ENCODE data around the gene HLA-B. TPM values are rescaled to one million over a fixed set of nuclear protein-coding genes. Genes with fewer than 3 reads are reported as not detected.
"Not testable (repeated sequence)": the region's sequence is repeated elsewhere in the genome, so short reads cannot be mapped to it uniquely, and the experiment has no call there.

HLA-B gene
- total and polyA plus RNA-seq, 3 donors from 2014 or later = 425 to 943 (median 439) TPM

DNA sequence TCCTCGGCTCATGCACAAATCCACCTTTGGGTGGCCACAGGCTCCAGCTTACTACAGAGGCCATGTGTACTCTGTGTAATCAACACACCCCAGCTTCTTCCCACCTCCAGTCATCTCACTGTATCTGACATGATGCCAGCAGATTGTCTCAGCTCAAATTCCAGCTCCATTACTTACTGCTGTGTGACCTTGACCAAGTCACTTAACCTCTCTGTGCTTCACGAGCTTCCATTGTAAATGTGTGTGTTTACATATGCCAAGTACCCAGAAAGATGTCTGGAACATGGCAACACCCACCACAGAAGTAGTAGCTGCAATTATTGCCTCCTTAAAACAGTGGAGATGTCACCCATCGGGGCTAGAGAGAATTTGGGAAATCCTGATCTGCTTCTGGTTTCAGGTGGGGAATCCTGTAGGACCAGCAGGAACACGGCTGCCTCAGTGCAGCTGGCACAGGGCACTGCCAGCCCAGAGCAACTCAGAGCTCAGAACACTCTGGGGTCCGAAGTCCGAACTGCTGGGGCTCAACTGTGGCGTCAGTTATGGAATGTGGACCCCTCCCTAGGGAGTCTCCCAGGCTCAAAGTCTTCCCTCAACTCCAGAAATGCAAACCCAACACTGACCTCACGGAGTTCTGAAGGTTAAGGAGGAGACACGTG lies 21.2 kb upstream of the HLA-B start:
- no peak for TF ChIP-seq POLR2A (IDR thresholded peaks at IDR 0.05)
- no peak for TF ChIP-seq CTCF (IDR thresholded peaks at IDR 0.05)
- Histone ChIP-seq H3K27ac (no peak overlapping the region), H3K27me3 (no peaks in the 10 kb centered on the region), H3K9me3 (no peaks in the 10 kb centered on the region), H3K4me1 (no peaks in the 10 kb centered on the region), H3K4me3 (no peak overlapping the region), H3K36me3 (ENCODE audit: low read depth, missing control alignments) (no peaks in the 10 kb centered on the region)
- DNase-seq = no peak
- intact Hi-C loops (cut with DNase I; ENCODE audit: low total_unique reads) = no loop called here
- 37 to 72% methylated on average over 3 to 9 of the region's 9 CpGs for whole genome bisulfite sequencing, 2 donors

DNA sequence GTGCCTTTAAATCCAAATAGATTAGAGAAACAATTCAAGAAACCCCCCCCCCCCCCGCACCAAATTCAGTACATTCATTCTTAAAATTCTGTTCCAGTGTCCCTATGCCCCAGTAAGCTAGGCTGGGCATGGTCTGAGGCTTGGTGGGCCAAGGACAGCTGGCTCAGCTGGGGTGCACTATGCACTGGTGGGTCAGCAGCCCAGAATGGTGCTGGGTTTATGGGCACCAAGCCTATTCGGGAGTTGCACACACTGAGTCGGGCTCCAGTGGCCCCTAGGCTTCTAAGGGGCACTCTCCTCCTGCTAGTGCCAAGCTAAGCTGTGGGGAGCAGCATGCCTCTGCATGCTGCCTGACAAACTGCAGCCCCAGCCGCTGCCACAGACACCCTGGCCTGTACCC lies 20.1 kb upstream of the HLA-B start:
- Histone ChIP-seq H3K4me1 (no peaks in the 10 kb centered on the region), H3K36me3 (ENCODE audit: low read depth, missing control alignments) (no peaks in the 10 kb centered on the region), H3K4me3 (no peak overlapping the region), H3K27me3 (no peaks in the 10 kb centered on the region), H3K9me3 (no peaks in the 10 kb centered on the region), H3K27ac (no peak overlapping the region)
- 70 to 74% methylated on average over 2 to 4 of the region's 4 CpGs for WGBS, 2 donors
- intact Hi-C loops (cut with DNase I; ENCODE audit: low total_unique reads) = no loop called here
- DNase-seq = no peak
- TF ChIP-seq POLR2A (IDR thresholded peaks at IDR 0.05) = no peak
- no peak for TF ChIP-seq CTCF (IDR thresholded peaks at IDR 0.05)

- H3K36me3 ChIP-seq (ENCODE audit: low read depth, missing control alignments) = no peaks in the 10 kb centered on the region
- H3K9me3 ChIP-seq = no peaks in the 10 kb centered on the region
- H3K27me3 ChIP-seq = no peaks in the 10 kb centered on the region
- no peak overlapping the region for H3K4me3 ChIP-seq
- DNase-seq = no peak
- no peaks in the 10 kb centered on the region for H3K4me1 ChIP-seq
- no peak overlapping the region for H3K27ac ChIP-seq
- intact Hi-C loops (cut with DNase I; ENCODE audit: low total_unique reads) = no loop called here
- TF ChIP-seq POLR2A (IDR thresholded peaks at IDR 0.05) = no peak
- TF ChIP-seq CTCF (IDR thresholded peaks at IDR 0.05) = no peak
Observed at GRCh38 chr6:31375699-31376098, 18.7 kb upstream of the HLA-B start.

GRCh38 chr6:31374118-31374517 lies 17.1 kb upstream of the HLA-B start:
- H3K27ac ChIP-seq; H3K27me3 ChIP-seq; H3K4me1 ChIP-seq; H3K36me3 ChIP-seq (ENCODE audit: low read depth, missing control alignments); H3K4me3 ChIP-seq; intact Hi-C loops (cut with DNase I; ENCODE audit: low total_unique reads); DNase-seq; H3K9me3 ChIP-seq: not testable (repeated sequence)
- WGBS, 2 donors = 52% methylated on average over 8 of the region's 8 CpGs; no CpG with 5 or more reads in 1 of the 2 donors

GRCh38 chr6:31368461-31368860 lies 11.5 kb upstream of the HLA-B start:
- H3K27ac ChIP-seq = no peak overlapping the region
- intact Hi-C loops (cut with DNase I; ENCODE audit: low total_unique reads) = loop anchor here (5.0 to 10.0 kb wide), 2 partner anchors 171 to 224 kb away; no protein-coding TSS in a partner anchor
- WGBS, 2 donors = 73 to 90% methylated on average over 2 of the region's 2 CpGs
- no peaks in the 10 kb centered on the region for H3K27me3 ChIP-seq
- H3K9me3 ChIP-seq = no peaks in the 10 kb centered on the region
- no peak for DNase-seq
- H3K4me3 ChIP-seq = no peak overlapping the region
- TF ChIP-seq POLR2A (IDR thresholded peaks at IDR 0.05) = no peak
- no peak for TF ChIP-seq CTCF (IDR thresholded peaks at IDR 0.05)
- no peaks in the 10 kb centered on the region for H3K36me3 ChIP-seq (ENCODE audit: low read depth, missing control alignments)
- no peaks in the 10 kb centered on the region for H3K4me1 ChIP-seq
